ENCODE data around the gene DVL2. TPM values are rescaled to one million over a fixed set of nuclear protein-coding genes. Genes with fewer than 3 reads are reported as not detected.
A peak's percentile ranks its signal among the peaks of the same experiment; 100 is the strongest.

The DVL2 gene
- total RNA-seq, 1 experiment from 2014 or later: 45.7 TPM

DNA sequence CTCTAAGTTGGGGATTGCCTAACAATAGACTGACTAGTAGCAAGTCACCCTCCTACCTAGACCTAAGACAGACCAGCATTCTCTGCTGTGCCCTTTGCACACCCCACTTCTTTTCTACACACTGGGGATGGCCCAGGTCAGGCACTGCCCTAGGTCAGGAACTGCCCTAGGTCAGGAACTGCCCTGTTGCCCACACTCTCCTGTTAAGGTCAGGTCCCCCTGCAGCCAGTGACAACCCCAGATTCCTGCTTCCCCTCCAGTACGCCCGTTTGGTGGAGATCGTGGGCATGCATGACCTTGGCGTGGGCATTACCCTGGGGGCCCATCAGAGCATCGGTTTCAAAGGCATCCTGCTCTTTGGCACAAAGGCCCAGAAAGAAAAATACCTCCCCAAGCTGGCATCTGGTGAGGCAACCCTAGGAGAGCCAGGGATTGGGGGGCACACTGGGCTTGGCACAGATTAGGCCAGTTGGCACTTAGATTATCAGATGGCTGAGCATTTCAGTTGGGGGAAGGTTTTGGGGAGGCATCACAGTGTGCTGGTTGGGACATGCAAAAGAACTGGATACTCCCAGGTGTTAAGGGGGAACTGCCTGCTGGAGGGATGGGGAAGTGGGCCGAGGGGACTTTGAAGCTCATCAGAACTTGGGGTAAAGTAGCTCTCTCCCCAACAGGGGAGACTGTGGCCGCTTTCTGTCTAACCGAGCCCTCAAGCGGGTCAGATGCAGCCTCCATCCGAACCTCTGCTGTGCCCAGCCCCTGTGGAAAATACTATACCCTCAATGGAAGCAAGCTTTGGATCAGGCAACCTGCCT, 12.8 kb downstream of the DVL2 start:
- DNase-seq: no peak
- Mint-ChIP-seq H3K36me3 (ENCODE audit: insufficient read depth, unreplicated experiment) (peaks cover 55% of the 10 kb centered on the region), H3K27me3 (ENCODE audit: unreplicated experiment) (peaks cover 5% of the 10 kb centered on the region), H3K27ac (ENCODE audit: unreplicated experiment) (peak overlapping the region; percentile 94), H3K9me3 (ENCODE audit: low read depth, unreplicated experiment) (no peaks in the 10 kb centered on the region), H3K4me1 (ENCODE audit: low read depth, unreplicated experiment) (no peaks in the 10 kb centered on the region), H3K4me3 (ENCODE audit: low read depth, unreplicated experiment) (peak overlapping the region; percentile 96)
- BruUV-seq (replicated peaks): no TSS peak
- intact Hi-C loops (cut with micrococcal nuclease; ENCODE audit: unreplicated experiment): no loop called here
- CTCF ChIA-PET: interaction anchor here (0.7 to 2.1 kb wide), 4 partner anchors 12 to 75 kb away, joined by 3 to 11 read pairs (median 4); partner anchors contain the start of gene DVL2
- TF ChIP-seq, protein P1, sequence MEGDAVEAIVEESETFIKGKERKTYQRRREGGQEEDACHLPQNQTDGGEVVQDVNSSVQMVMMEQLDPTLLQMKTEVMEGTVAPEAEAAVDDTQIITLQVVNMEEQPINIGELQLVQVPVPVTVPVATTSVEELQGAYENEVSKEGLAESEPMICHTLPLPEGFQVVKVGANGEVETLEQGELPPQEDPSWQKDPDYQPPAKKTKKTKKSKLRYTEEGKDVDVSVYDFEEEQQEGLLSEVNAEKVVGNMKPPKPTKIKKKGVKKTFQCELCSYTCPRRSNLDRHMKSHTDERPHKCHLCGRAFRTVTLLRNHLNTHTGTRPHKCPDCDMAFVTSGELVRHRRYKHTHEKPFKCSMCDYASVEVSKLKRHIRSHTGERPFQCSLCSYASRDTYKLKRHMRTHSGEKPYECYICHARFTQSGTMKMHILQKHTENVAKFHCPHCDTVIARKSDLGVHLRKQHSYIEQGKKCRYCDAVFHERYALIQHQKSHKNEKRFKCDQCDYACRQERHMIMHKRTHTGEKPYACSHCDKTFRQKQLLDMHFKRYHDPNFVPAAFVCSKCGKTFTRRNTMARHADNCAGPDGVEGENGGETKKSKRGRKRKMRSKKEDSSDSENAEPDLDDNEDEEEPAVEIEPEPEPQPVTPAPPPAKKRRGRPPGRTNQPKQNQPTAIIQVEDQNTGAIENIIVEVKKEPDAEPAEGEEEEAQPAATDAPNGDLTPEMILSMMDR (IDR thresholded peaks at IDR 0.05; ENCODE audit: unreplicated experiment): no peak

DNA sequence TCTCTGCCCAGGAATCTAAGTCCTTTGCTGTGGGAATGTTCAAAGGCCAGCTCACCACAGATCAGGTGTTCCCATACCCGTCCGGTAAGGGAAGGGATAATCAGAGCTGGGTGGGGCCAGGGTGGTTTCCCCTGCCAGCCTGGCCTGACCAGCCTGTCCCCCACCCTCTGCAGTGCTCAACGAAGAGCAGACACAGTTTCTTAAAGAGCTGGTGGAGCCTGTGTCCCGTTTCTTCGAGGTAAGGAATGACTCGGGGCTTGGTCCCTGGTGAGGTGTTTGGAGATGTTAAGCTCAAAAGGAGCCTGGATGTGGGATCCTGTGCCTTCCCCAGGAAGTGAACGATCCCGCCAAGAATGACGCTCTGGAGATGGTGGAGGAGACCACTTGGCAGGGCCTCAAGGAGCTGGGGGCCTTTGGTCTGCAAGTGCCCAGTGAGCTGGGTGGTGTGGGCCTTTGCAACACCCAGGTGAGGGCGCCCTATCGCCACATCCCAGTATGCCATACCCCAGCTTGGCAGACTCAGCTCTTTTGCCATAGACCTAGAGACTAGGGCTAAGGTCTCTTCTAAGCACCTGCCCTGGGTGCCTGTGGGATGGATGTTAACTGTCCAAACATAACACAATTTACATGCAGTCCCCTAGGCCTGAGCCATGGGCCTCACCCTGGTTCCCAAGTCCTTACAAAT, 13.6 kb downstream of the DVL2 start:
- DNase-seq: peak; percentile 60
- no TSS peak for BruUV-seq (replicated peaks)
- peak overlapping the region; percentile 96 for H3K4me3 Mint-ChIP-seq (ENCODE audit: low read depth, unreplicated experiment)

GRCh38 chr17:7219812-7220592, 14.3 kb downstream of the DVL2 start, which contains the start of the genes ACADVL and DLG4:
Gene ACADVL, plus strand, starts transcription at chr17:7219938. Its CDS starts 47 bp downstream, at chr17:7219985.
Gene DLG4, minus strand, starts transcription at chr17:7219836.
- Mint-ChIP-seq H3K36me3 (ENCODE audit: insufficient read depth, unreplicated experiment) (peaks cover 44% of the 10 kb centered on the region), H3K27ac (ENCODE audit: unreplicated experiment) (peak within 1 kb of the TSS; percentile 94), H3K4me1 (ENCODE audit: low read depth, unreplicated experiment) (no peaks in the 10 kb centered on the region), H3K27me3 (ENCODE audit: unreplicated experiment) (peaks cover 14% of the 10 kb centered on the region), H3K9me3 (ENCODE audit: low read depth, unreplicated experiment) (no peaks in the 10 kb centered on the region), H3K4me3 (ENCODE audit: low read depth, unreplicated experiment) (peak within 1 kb of the TSS; percentile 96)
- TSS peak; percentile 25 for BruUV-seq (replicated peaks)
- CTCF ChIA-PET: interaction anchor here (0.9 to 2.1 kb wide), 6 partner anchors 14 to 298 kb away, joined by 3 to 11 read pairs (median 4); partner anchors contain the start of gene DVL2
- intact Hi-C loops (cut with micrococcal nuclease; ENCODE audit: unreplicated experiment): no loop called here
- peak; percentile 84 for DNase-seq
- TF ChIP-seq, protein P1 (IDR thresholded peaks at IDR 0.05; ENCODE audit: unreplicated experiment): no peak

More for the DNA sequence above, 13.6 kb downstream of the DVL2 start:
- peaks cover 13% of the 10 kb centered on the region for H3K27me3 Mint-ChIP-seq (ENCODE audit: unreplicated experiment)
- no peaks in the 10 kb centered on the region for H3K9me3 Mint-ChIP-seq (ENCODE audit: low read depth, unreplicated experiment)
- TF ChIP-seq, protein P1 (IDR thresholded peaks at IDR 0.05; ENCODE audit: unreplicated experiment): no peak
- CTCF ChIA-PET: interaction anchor here (0.7 to 2.1 kb wide), 6 partner anchors 13 to 299 kb away, joined by 3 to 11 read pairs (median 4); partner anchors contain the start of gene DVL2
- peak overlapping the region; percentile 94 for H3K27ac Mint-ChIP-seq (ENCODE audit: unreplicated experiment)
- intact Hi-C loops (cut with micrococcal nuclease; ENCODE audit: unreplicated experiment): no loop called here
- no peaks in the 10 kb centered on the region for H3K4me1 Mint-ChIP-seq (ENCODE audit: low read depth, unreplicated experiment)
- peaks cover 48% of the 10 kb centered on the region for H3K36me3 Mint-ChIP-seq (ENCODE audit: insufficient read depth, unreplicated experiment)

All from Calu3 (cell line).